ENCODE data around the gene RAB11FIP3. TPM values are rescaled to one million over a fixed set of nuclear protein-coding genes. Genes with fewer than 3 reads are reported as not detected.
A peak's percentile ranks its signal among the peaks of the same experiment; 100 is the strongest.
"Not testable (repeated sequence)": the region's sequence is repeated elsewhere in the genome, so short reads cannot be mapped to it uniquely, and the experiment has no call there.

Gene RAB11FIP3
- total RNA-seq, 1 donor from 2014 or later = 34.5 TPM

DNA sequence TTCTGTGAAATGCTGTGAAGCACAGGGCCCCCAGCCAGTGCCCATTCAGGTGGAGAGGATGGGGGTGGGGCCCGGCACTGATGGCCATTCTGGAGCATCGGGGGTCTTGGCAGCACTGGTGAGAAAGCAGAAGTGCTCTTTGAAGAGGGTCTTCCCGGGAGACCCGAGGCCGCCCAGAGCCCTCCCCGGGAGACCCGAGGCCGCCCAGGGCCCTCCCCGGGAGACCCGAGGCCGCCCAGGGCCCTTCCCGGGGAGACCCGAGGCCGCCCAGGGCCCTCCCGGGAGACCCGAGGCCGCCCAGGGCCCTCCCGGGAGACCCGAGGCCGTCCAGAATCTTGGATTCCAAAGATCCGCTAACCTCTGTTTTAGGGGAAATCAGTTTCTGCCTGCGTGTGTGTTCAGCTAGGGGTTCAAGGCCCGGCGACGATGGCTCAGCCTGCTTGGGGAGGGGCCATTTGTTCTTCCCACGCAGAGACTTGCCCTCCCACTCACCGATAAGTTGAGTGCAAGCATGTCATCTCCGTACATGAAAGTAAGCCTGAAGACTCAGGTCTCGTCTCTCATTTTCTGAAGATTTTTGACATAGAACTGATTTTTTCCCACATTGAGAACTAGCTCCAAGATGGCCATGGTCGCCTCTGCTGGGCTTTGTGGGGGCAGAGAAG is 66.9 kb downstream of the RAB11FIP3 start:
- TF ChIP-seq, protein P1, sequence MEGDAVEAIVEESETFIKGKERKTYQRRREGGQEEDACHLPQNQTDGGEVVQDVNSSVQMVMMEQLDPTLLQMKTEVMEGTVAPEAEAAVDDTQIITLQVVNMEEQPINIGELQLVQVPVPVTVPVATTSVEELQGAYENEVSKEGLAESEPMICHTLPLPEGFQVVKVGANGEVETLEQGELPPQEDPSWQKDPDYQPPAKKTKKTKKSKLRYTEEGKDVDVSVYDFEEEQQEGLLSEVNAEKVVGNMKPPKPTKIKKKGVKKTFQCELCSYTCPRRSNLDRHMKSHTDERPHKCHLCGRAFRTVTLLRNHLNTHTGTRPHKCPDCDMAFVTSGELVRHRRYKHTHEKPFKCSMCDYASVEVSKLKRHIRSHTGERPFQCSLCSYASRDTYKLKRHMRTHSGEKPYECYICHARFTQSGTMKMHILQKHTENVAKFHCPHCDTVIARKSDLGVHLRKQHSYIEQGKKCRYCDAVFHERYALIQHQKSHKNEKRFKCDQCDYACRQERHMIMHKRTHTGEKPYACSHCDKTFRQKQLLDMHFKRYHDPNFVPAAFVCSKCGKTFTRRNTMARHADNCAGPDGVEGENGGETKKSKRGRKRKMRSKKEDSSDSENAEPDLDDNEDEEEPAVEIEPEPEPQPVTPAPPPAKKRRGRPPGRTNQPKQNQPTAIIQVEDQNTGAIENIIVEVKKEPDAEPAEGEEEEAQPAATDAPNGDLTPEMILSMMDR (IDR thresholded peaks at IDR 0.05; ENCODE audit: insufficient read depth, low read length, poor library complexity, severe bottlenecking) = no peak
- Histone ChIP-seq H3K4me3 (ENCODE audit: low read depth, low read length) (no peak overlapping the region), H3K27me3 (ENCODE audit: control insufficient read depth, insufficient read depth, low read length) (no peaks in the 10 kb centered on the region)

DNA sequence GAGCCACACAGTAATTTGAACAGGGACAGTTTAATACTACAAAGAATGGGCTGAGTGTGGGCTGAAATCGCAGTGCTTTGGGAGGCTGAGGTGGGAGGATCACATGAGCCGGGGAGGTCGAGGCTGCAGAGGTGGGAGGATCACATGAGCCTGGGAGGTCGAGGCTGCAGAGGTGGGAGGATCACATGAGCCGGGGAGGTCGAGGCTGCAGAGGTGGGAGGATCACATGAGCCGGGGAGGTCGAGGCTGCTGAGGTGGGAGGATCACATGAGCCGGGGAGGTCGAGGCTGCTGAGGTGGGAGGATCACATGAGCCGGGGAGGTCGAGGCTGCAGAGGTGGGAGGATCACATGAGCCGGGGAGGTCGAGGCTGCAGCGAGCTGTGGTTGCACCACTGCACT is 69.2 kb downstream of the RAB11FIP3 start:
- not testable (repeated sequence) for H3K27me3 ChIP-seq (ENCODE audit: control insufficient read depth, insufficient read depth, low read length); DNase-seq (ENCODE audit: low read depth); H3K4me3 ChIP-seq (ENCODE audit: low read depth, low read length); H3K36me3 ChIP-seq (ENCODE audit: control insufficient read depth, insufficient read depth, low read length)

More for the DNA sequence above, 66.9 kb downstream of the RAB11FIP3 start:
- no peaks in the 10 kb centered on the region for H3K36me3 ChIP-seq (ENCODE audit: control insufficient read depth, insufficient read depth, low read length)
- no peak for DNase-seq (ENCODE audit: low read depth)

DNA sequence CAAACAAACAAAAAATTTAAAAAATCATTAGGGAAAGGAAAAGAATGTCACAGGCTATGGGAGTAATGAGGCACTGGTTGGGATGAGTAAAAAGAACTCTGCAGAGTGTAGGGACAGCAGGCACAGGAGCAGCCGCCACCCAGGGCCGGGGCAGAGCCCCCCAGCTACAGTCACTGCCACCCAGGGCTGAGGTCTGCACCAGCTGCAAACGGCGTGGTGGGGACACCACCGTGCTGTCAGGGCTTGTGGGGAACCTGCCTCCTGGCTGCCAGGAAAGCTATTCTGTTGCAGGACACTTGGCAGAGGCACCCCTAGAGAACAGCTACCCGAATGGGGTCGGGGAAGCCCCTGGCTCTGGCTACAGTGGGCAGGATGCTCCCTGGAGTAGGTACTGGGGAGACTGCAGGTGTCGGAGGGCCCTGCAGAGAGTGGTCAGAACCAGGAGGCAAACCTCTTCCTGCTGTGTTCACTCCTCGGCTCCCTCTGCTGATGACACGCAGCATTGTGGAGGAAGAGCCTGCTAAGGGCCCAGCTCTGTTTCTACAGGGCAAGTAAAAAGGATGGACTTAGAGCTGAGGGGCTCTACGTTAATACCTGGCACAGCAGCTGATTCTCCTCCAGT is 69.8 kb downstream of the RAB11FIP3 start:
- H3K36me3 ChIP-seq (ENCODE audit: control insufficient read depth, insufficient read depth, low read length) = no peaks in the 10 kb centered on the region
- no peak overlapping the region for H3K4me3 ChIP-seq (ENCODE audit: low read depth, low read length)
- H3K27me3 ChIP-seq (ENCODE audit: control insufficient read depth, insufficient read depth, low read length) = no peaks in the 10 kb centered on the region
- TF ChIP-seq, protein P1 (IDR thresholded peaks at IDR 0.05; ENCODE audit: insufficient read depth, low read length, poor library complexity, severe bottlenecking) = peak; percentile 65
- no peak for DNase-seq (ENCODE audit: low read depth)

DNA sequence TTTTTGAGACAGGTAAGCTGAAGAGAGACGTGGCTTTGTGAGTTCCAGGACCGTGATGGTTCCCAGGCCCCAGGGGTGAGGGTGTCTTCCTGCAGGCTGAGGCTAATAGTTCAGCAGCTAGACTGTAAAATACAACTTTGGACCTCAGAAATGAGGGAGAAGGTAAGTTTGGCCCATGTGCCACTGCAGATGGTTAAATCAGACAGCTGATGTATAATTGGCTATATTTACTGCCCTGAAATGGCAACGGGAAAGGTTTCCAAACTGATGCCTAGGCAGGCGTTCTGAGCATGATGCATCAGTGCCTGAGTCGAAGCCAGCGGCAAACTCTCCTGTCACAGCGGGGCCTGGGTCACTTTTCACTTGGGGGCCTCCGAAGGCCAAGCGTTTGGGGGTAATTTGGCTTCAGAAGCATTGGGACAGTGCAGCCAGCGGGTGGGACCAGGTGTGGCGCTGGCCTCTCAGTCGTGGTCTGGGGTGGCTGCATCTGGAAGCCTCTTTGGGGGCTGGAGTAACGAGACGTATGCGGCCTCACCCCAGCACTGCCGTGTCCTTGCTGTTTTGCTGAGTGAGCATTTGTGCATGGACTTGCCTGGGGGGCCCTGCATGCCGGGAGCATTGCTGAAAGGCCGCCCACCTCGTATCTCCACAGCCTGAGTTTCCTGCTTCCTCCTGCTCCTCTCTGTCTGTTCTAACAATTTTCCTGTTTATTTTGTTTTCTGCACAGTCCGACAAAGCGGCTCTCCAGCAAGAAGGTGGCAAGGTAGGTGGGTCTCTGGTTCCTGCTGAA is 70.8 kb downstream of the RAB11FIP3 start:
- H3K27me3 ChIP-seq (ENCODE audit: control insufficient read depth, insufficient read depth, low read length) = no peaks in the 10 kb centered on the region
- H3K36me3 ChIP-seq (ENCODE audit: control insufficient read depth, insufficient read depth, low read length) = no peaks in the 10 kb centered on the region
- TF ChIP-seq, protein P1 (IDR thresholded peaks at IDR 0.05; ENCODE audit: insufficient read depth, low read length, poor library complexity, severe bottlenecking) = no peak
- H3K4me3 ChIP-seq (ENCODE audit: low read depth, low read length) = no peak overlapping the region
- DNase-seq (ENCODE audit: low read depth) = no peak

DNA sequence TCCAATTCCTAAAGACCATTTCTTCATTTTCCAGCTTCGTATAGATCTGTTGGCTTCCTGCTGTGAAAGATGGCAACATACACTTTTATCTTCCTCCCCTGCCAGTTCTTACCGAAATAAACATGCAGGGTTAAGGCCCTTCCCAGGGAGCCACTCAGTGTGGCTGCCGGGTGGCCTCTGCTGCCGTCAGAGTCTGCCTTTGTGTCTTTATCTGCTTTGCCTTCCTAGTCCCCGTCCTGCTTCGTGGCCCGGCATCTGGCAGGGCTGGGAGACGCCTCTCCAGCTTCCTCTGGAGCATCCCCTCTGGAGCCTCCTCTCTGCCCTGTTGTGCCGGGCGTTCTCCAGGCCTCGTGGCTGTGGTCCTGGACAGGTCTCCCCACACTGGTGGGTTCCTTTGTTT is 71.8 kb downstream of the RAB11FIP3 start:
- no peak overlapping the region for H3K4me3 ChIP-seq (ENCODE audit: low read depth, low read length)
- no peaks in the 10 kb centered on the region for H3K36me3 ChIP-seq (ENCODE audit: control insufficient read depth, insufficient read depth, low read length)
- DNase-seq (ENCODE audit: low read depth) = no peak
- H3K27me3 ChIP-seq (ENCODE audit: control insufficient read depth, insufficient read depth, low read length) = no peaks in the 10 kb centered on the region
- TF ChIP-seq, protein P1 (IDR thresholded peaks at IDR 0.05; ENCODE audit: insufficient read depth, low read length, poor library complexity, severe bottlenecking) = no peak

DNA sequence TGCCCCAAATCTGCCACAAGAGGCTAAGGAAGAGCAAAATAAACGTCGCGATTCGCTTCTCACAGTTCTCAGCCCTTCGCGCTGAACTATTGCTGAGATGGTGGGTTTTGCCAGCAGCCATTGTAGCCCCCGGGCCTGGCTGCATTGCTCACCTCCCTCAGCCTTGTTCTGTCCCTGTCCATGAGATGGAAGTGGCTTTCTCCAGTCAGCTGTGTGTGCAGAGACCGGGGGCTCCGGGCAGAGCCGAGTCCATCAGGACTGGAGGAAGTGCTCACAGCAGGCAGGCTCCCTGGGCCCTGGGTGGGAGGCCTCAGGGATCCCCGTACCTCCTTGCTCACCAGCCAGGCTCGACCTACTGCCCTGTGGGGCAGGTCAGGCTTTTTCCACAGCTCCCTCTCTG is 74.5 kb downstream of the RAB11FIP3 start:
- peaks cover 2% of the 10 kb centered on the region for H3K36me3 ChIP-seq (ENCODE audit: control insufficient read depth, insufficient read depth, low read length)
- TF ChIP-seq, protein P1 (IDR thresholded peaks at IDR 0.05; ENCODE audit: insufficient read depth, low read length, poor library complexity, severe bottlenecking) = no peak
- DNase-seq (ENCODE audit: low read depth) = no peak
- no peak overlapping the region for H3K4me3 ChIP-seq (ENCODE audit: low read depth, low read length)
- H3K27me3 ChIP-seq (ENCODE audit: control insufficient read depth, insufficient read depth, low read length) = no peaks in the 10 kb centered on the region
